HepG2 (cell line): ENCODE measurements around the gene RPL36AL. TPM values are rescaled to one million over a fixed set of nuclear protein-coding genes. Genes with fewer than 3 reads are reported as not detected.

ENCODE experiments used
- BHLHE40 ChIP-seq: IDR thresholded peaks from 2 replicates; pipeline ENCODE4 v1.6.1; 2011; ENCODE audit warnings: low read length, improper control_type of control experiment
- CSRNP2 ChIP-seq: sonication (generic); formaldehyde crosslinking; conservative IDR thresholded peaks from 2 replicates; pipeline ENCODE4 v1.8.0; 2022; ENCODE audit warnings: low read depth, missing genetic modification reagents
- ELF3 ChIP-seq: IDR thresholded peaks from 2 replicates; pipeline ENCODE4 v1.6.1; 2016; ENCODE audit warnings: missing genetic modification reagents, missing compliant biosample characterization
- FOXA1 ChIP-seq, 2 experiments: fragments of 450-650 bp in 1 of 2; sonication (generic) in 1 of 2; formaldehyde crosslinking in 1 of 2; IDR thresholded peaks; 2 replicates each; pipeline versions ENCODE4 v1.4.0 to v1.6.1; 2016 to 2020; ENCODE audit warnings: missing genetic modification reagents in 1 of 2
- GATAD2A ChIP-seq: IDR thresholded peaks from 2 replicates; pipeline ENCODE4 v1.6.1; 2016
- HDAC1 ChIP-seq: sonication (generic); formaldehyde crosslinking; IDR thresholded peaks from 2 replicates; pipeline ENCODE4 v1.5.1; 2020; ENCODE audit warnings: mild to moderate bottlenecking, missing genetic modification reagents
- JUND ChIP-seq: sonication (generic); formaldehyde crosslinking; IDR thresholded peaks from 2 replicates; pipeline ENCODE4 v1.8.0; 2022; ENCODE audit warnings: mild to moderate bottlenecking, missing genetic modification reagents
- LBX2 ChIP-seq: sonication (generic); formaldehyde crosslinking; IDR thresholded peaks from 2 replicates; pipeline ENCODE4 v1.5.0; 2020; ENCODE audit warnings: missing genetic modification reagents, mild to moderate bottlenecking, borderline replicate concordance
- MXI1 ChIP-seq: IDR thresholded peaks from 3 replicates; pipeline ENCODE4 v1.6.1; 2012; ENCODE audit warnings: low read depth, low read length, inconsistent platforms, borderline replicate concordance
- NFE2L1 ChIP-seq: sonication (generic); formaldehyde crosslinking; IDR thresholded peaks from 2 replicates; pipeline ENCODE4 v1.4.0; 2020; ENCODE audit warnings: missing genetic modification reagents, mild to moderate bottlenecking, borderline replicate concordance
- PRPF4 ChIP-seq: fragments of 200-400 bp; formaldehyde crosslinking; IDR thresholded peaks from 2 replicates; pipeline ENCODE4 v1.6.1; 2016; ENCODE audit warnings: low read length, low read depth; ENCODE audit not compliant: poor library complexity, severe bottlenecking
- SALL1 ChIP-seq: sonication (generic); formaldehyde crosslinking; IDR thresholded peaks from 2 replicates; pipeline ENCODE4 v1.8.0; 2022; ENCODE audit warnings: mild to moderate bottlenecking, missing genetic modification reagents
- SIN3B ChIP-seq: fragments of 150-350 bp; IDR thresholded peaks from 2 replicates; pipeline ENCODE4 v1.6.1; 2014; ENCODE audit warnings: low read length
- SMARCE1 ChIP-seq: fragments of 450-650 bp; IDR thresholded peaks from 2 replicates; pipeline ENCODE4 v1.6.1; 2017; ENCODE audit warnings: borderline replicate concordance
- SSRP1 ChIP-seq: IDR thresholded peaks from 2 replicates; pipeline ENCODE4 v1.6.1; 2016; ENCODE audit warnings: control low read depth
- TMF1 ChIP-seq: sonication (generic); formaldehyde crosslinking; IDR thresholded peaks from 2 replicates; pipeline ENCODE4 v1.8.1; 2022; ENCODE audit warnings: low read depth, missing genetic modification reagents
- ZBTB20 ChIP-seq: sonication (generic); formaldehyde crosslinking; IDR thresholded peaks from 2 replicates; pipeline ENCODE4 v1.8.1; 2023; ENCODE audit warnings: missing genetic modification reagents, low read depth, mild to moderate bottlenecking, borderline replicate concordance
- ZNF12 ChIP-seq: sonication (generic); formaldehyde crosslinking; IDR thresholded peaks from 2 replicates; pipeline ENCODE4 v1.5.0; 2020; ENCODE audit warnings: missing genetic modification reagents
- ZNF274 ChIP-seq: sonication (generic); formaldehyde crosslinking; IDR thresholded peaks from 2 replicates; pipeline ENCODE4 v1.5.1; 2020; ENCODE audit warnings: mild to moderate bottlenecking, missing genetic modification reagents
- ZNF326 ChIP-seq: sonication (generic); formaldehyde crosslinking; IDR thresholded peaks from 2 replicates; pipeline ENCODE4 v1.4.0; 2020; ENCODE audit warnings: missing genetic modification reagents, borderline replicate concordance
- ZSCAN20 ChIP-seq: sonication (generic); formaldehyde crosslinking; IDR thresholded peaks from 2 replicates; pipeline ENCODE4 v1.4.0; 2020; ENCODE audit warnings: missing genetic modification reagents, mild to moderate bottlenecking, borderline replicate concordance
- polyA plus RNA-seq, 8 experiments: library from polyadenylated mRNA; depleted of rRNA in 3 of 8; stranded (reverse) in 7 of 8; unstranded in 1 of 8; fragments of >200 nt; fragmentation: Illumina TruSeq in 4 of 8; extraction: Trizol in 4 of 8; gene quantifications; 2 replicates each; pipeline versions ENCODE4 v1.2.1 to v1.2.3, GENCODE V29; 2011 to 2016; ENCODE audit warnings: low read depth in 4 of 8, missing spikeins in 1 of 8, mixed read lengths in 1 of 8; ENCODE audit not compliant: insufficient read depth in 1 of 8
- total RNA-seq, 5 experiments: library from RNA; depleted of rRNA; stranded (reverse); fragments of >200 nt; fragmentation: Illumina TruSeq; extraction: Trizol; gene quantifications; 2 replicates each; pipeline ENCODE4 v1.2.3, GENCODE V29; 2016; ENCODE audit warnings: low read depth in 1 of 5
- TF ChIP-seq, protein P1 (sequence below): sonication (generic); formaldehyde crosslinking; IDR thresholded peaks from 2 replicates; pipeline ENCODE4 v1.4.0; 2020; ENCODE audit warnings: missing genetic modification reagents, borderline replicate concordance
- TF ChIP-seq, protein P2 (sequence below): sonication (generic); formaldehyde crosslinking; IDR thresholded peaks from 2 replicates; pipeline ENCODE4 v1.4.0; 2020; ENCODE audit warnings: mild to moderate bottlenecking, missing genetic modification reagents

The RPL36AL gene
- total and polyA plus RNA-seq, 2 of the 13 experiments (the other 11 are each of a cell fraction or from before 2014, with no cell fraction given): 90.0 to 294 TPM

- TF ChIP-seq CSRNP2 (CRISPR knock-in tag): no peak
- TF ChIP-seq ZBTB20 (CRISPR knock-in tag): peak; percentile 98; the same call in 1 of the 2 replicates
- peak; percentile 54; the same call in 1 of the 2 replicates for TF ChIP-seq FOXA1 (IDR thresholded peaks at IDR 0.05)
- TF ChIP-seq FOXA1 (CRISPR knock-in tag; IDR thresholded peaks at IDR 0.05): peak; percentile 93
- TF ChIP-seq LBX2: no peak
- TF ChIP-seq TMF1 (CRISPR knock-in tag): no peak
- peak; percentile 91 for TF ChIP-seq GATAD2A (CRISPR knock-in tag)
- TF ChIP-seq MXI1: no peak
- no peak for TF ChIP-seq NFE2L1 (CRISPR knock-in tag)
- no peak for TF ChIP-seq ZNF274
- peak; percentile 60; the same call in 1 of the 2 replicates for TF ChIP-seq ELF3 (CRISPR knock-in tag)
- no peak for TF ChIP-seq HDAC1
- TF ChIP-seq ZNF326 (CRISPR knock-in tag): no peak
- TF ChIP-seq, protein P1, sequence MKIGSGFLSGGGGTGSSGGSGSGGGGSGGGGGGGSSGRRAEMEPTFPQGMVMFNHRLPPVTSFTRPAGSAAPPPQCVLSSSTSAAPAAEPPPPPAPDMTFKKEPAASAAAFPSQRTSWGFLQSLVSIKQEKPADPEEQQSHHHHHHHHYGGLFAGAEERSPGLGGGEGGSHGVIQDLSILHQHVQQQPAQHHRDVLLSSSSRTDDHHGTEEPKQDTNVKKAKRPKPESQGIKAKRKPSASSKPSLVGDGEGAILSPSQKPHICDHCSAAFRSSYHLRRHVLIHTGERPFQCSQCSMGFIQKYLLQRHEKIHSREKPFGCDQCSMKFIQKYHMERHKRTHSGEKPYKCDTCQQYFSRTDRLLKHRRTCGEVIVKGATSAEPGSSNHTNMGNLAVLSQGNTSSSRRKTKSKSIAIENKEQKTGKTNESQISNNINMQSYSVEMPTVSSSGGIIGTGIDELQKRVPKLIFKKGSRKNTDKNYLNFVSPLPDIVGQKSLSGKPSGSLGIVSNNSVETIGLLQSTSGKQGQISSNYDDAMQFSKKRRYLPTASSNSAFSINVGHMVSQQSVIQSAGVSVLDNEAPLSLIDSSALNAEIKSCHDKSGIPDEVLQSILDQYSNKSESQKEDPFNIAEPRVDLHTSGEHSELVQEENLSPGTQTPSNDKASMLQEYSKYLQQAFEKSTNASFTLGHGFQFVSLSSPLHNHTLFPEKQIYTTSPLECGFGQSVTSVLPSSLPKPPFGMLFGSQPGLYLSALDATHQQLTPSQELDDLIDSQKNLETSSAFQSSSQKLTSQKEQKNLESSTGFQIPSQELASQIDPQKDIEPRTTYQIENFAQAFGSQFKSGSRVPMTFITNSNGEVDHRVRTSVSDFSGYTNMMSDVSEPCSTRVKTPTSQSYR (CRISPR knock-in tag): no peak
- no peak for TF ChIP-seq SSRP1 (CRISPR knock-in tag)
- TF ChIP-seq PRPF4: no peak
- TF ChIP-seq, protein P2, sequence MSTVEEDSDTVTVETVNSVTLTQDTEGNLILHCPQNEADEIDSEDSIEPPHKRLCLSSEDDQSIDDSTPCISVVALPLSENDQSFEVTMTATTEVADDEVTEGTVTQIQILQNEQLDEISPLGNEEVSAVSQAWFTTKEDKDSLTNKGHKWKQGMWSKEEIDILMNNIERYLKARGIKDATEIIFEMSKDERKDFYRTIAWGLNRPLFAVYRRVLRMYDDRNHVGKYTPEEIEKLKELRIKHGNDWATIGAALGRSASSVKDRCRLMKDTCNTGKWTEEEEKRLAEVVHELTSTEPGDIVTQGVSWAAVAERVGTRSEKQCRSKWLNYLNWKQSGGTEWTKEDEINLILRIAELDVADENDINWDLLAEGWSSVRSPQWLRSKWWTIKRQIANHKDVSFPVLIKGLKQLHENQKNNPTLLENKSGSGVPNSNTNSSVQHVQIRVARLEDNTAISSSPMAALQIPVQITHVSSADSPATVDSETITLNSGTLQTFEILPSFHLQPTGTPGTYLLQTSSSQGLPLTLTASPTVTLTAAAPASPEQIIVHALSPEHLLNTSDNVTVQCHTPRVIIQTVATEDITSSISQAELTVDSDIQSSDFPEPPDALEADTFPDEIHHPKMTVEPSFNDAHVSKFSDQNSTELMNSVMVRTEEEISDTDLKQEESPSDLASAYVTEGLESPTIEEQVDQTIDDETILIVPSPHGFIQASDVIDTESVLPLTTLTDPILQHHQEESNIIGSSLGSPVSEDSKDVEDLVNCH (CRISPR knock-in tag): no peak
- TF ChIP-seq JUND (CRISPR knock-in tag): 0 out of 2 replicates have a peak, but pooled peaks have one; percentile 39
- peak; percentile 78; the same call in 1 of the 2 replicates for TF ChIP-seq ZNF12 (CRISPR knock-in tag)
- no peak for TF ChIP-seq SMARCE1
- TF ChIP-seq BHLHE40: no peak
- TF ChIP-seq SIN3B: no peak
- TF ChIP-seq SALL1 (CRISPR knock-in tag): no peak; the same call in 1 of the 2 replicates
- TF ChIP-seq ZSCAN20 (CRISPR knock-in tag): no peak
Measured at GRCh38 chr14:49659526-49660455, 39.4 kb upstream of the RPL36AL start (continued).
